Kidney epithelial cell (primary cell): ENCODE data around the gene INPP5A. TPM values are rescaled to one million over a fixed set of nuclear protein-coding genes. Genes with fewer than 3 reads are reported as not detected.

Experiments used
- DNase-seq: peaks from one replicate; pipeline ENCODE4 v3.0.0-alpha.2; 2010; ENCODE audit warnings: low read depth
- H3K27me3 ChIP-seq: 2 replicates; pipeline ENCODE4 v1.6.0; 2011; ENCODE audit warnings: low read length; ENCODE audit not compliant: control insufficient read depth, insufficient read depth
- H3K36me3 ChIP-seq: 2 replicates; pipeline ENCODE4 v1.5.1; 2011; ENCODE audit warnings: low read length; ENCODE audit not compliant: control insufficient read depth, insufficient read depth
- H3K4me3 ChIP-seq: 2 replicates; pipeline ENCODE4 v1.5.1; 2011; ENCODE audit warnings: low read depth, mild to moderate bottlenecking, control low read depth, low read length
- CTCF ChIP-seq: IDR thresholded peaks from 2 replicates; pipeline ENCODE4 v1.5.1; 2011; ENCODE audit warnings: mild to moderate bottlenecking, moderate library complexity, low read length, control low read depth, inconsistent platforms; ENCODE audit not compliant: insufficient read depth, poor library complexity, severe bottlenecking
- total RNA-seq: library from RNA; depleted of rRNA; stranded (reverse); fragments of >200 nt; gene quantifications from 2 replicates; pipeline ENCODE4 v1.2.3, GENCODE V29; 2015

The INPP5A gene
- total RNA-seq, 1 donor from 2014 or later: 45.1 TPM

GRCh38 chr10:132599732-132600131 lies 62.1 kb downstream of the INPP5A start:
- TF ChIP-seq CTCF: no peak
- no peaks in the 10 kb centered on the region for H3K27me3 ChIP-seq
- H3K36me3 ChIP-seq: no peaks in the 10 kb centered on the region
- DNase-seq: no peak
- H3K4me3 ChIP-seq: no peak overlapping the region

- Histone ChIP-seq H3K4me3 (no peak overlapping the region), H3K36me3 (no peaks in the 10 kb centered on the region), H3K27me3 (no peaks in the 10 kb centered on the region)
- no peak for DNase-seq
- no peak for TF ChIP-seq CTCF
These were observed 62.8 kb downstream of the INPP5A start for GRCh38 chr10:132600416-132600815.

- Histone ChIP-seq H3K4me3 (no peak overlapping the region), H3K36me3 (no peaks in the 10 kb centered on the region), H3K27me3 (no peaks in the 10 kb centered on the region)
- no peak for DNase-seq
- TF ChIP-seq CTCF: no peak
These were observed 64.0 kb downstream of the INPP5A start for GRCh38 chr10:132601567-132601966.

DNA sequence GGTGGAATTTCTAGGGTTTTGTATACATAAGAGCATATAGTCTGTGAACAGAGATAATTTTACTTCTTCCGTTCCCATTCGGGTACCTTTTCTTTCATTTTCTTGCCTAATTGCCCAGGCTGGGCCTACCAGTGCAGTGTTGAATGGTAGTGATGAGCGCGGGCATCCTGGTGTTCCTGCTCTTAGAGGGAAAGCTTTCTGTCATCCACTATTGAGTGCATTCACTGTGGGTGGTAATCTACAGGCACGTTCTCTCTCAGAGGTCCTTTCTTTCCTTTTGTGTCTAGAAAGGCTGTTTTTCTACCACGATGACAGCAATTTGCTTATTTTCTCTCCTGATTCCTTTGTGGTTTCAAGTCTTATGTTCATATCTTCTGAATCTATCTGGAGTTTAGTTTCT lies 65.0 kb downstream of the INPP5A start:
- no peak for DNase-seq
- H3K36me3 ChIP-seq: no peaks in the 10 kb centered on the region
- H3K27me3 ChIP-seq: no peaks in the 10 kb centered on the region
- TF ChIP-seq CTCF: no peak
- H3K4me3 ChIP-seq: no peak overlapping the region

- no peaks in the 10 kb centered on the region for H3K36me3 ChIP-seq
- H3K4me3 ChIP-seq: no peak overlapping the region
- no peaks in the 10 kb centered on the region for H3K27me3 ChIP-seq
- TF ChIP-seq CTCF: no peak
- DNase-seq: no peak
These were observed 66.4 kb downstream of the INPP5A start for GRCh38 chr10:132603851-132604533.

DNA sequence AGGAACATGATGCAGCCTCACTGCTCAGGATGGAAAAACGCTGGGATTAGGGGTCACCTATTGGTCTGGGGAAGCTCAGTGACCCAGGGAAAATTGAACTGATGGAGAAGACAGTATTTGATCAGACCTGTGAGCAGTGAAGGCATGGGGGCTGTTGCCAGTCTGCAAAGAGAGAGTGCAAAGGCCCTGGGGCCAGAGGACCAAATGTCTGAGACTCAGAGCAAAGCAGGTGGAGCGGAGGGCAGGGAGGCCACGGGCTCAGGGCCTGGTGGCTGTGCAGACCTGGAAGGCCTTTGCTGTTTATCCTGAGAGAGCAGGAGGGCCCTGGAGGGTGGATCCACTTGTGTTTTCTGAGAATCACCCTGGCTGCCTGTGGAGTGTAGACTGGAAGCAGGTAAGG lies 67.1 kb downstream of the INPP5A start:
- Histone ChIP-seq H3K36me3 (no peaks in the 10 kb centered on the region), H3K27me3 (no peaks in the 10 kb centered on the region), H3K4me3 (no peak overlapping the region)
- DNase-seq: no peak
- no peak for TF ChIP-seq CTCF
